Stimulated activated effector memory CD8-positive, alpha-beta T cell treated with anti-CD3 and anti-CD28 coated beads, Interleukin-12 subunit alpha, Interleukin-12 subunit beta, amount 100 ng/mL, for 72 hours (primary cell): ENCODE results near the gene AREG.

Source experiments
- ATAC-seq: fragments of 150-1000 bp; cut with Tn5 transposase; 2 replicates; pipeline ENCODE4 v1.10.0; 2021
- DNase-seq, 2 donors: peaks; one replicate each; pipeline ENCODE4 v3.0.0; 2021 to 2022; ENCODE audit warnings: low spot score in 2 of 2
- H3K27ac Mint-ChIP-seq: one replicate; pipeline ENCODE4 v1.8.0; 2022; ENCODE audit warnings: mild to moderate bottlenecking, mixed read lengths
- H3K36me3 Mint-ChIP-seq: one replicate; pipeline ENCODE4 v1.8.0; 2022; ENCODE audit warnings: mild to moderate bottlenecking, mixed read lengths
- H3K4me1 Mint-ChIP-seq: one replicate; pipeline ENCODE4 v1.8.0; 2022; ENCODE audit warnings: mixed read lengths
- H3K4me3 Mint-ChIP-seq: one replicate; pipeline ENCODE4 v1.8.0; 2022; ENCODE audit warnings: mild to moderate bottlenecking, mixed read lengths
- H3K9me3 Mint-ChIP-seq: one replicate; pipeline ENCODE4 v1.8.0; 2022; ENCODE audit warnings: mixed read lengths

Gene AREG

DNA sequence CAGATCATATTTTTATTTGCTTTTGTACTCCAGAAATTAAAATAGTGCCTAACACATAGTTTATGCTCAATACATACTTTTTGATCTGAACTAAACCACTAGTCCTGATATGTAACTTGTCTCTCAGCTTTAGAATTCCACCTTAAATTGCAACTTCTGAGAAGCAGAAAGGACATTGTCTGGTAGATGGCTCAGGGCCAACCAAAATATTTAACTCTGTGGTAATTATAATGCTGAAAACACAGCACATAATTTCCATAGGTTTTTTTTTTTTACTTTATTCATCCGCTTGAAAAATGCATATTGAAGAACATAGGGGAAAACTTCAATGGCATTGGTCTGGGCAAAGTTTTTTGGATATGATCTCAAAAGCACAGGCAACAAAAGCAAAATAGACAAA lies 59.3 kb downstream of the AREG start:
- Mint-ChIP-seq H3K9me3 (peaks cover 6% of the 10 kb centered on the region), H3K4me1 (no peaks in the 10 kb centered on the region), H3K27ac (no peak overlapping the region), H3K36me3 (no peaks in the 10 kb centered on the region), H3K4me3 (no peak overlapping the region)
- ATAC-seq: no peak
- no peak for DNase-seq
